Medulla oblongata (tissue), 1 donor: Measurements from ENCODE around the gene FXR1.
"Not testable (repeated sequence)": the region's sequence is repeated elsewhere in the genome, so short reads cannot be mapped to it uniquely, and the experiment has no call there.

Experiments used
- DNase-seq: peaks from one replicate; pipeline ENCODE4 v3.0.0-alpha.2; 2015; ENCODE audit errors: extremely low spot score

The FXR1 gene

GRCh38 chr3:180934638-180935037, 22.2 kb downstream of the FXR1 start:
- DNase-seq, result no peak

- no peak for DNase-seq
These were observed 28.4 kb downstream of the FXR1 start for GRCh38 chr3:180940826-180941225.

GRCh38 chr3:180947761-180948390, 35.4 kb downstream of the FXR1 start:
- DNase-seq, result no peak

- no peak for DNase-seq
These were observed 47.2 kb downstream of the FXR1 start for GRCh38 chr3:180959691-180960090.

GRCh38 chr3:180961087-180961486, 48.6 kb downstream of the FXR1 start:
- no peak for DNase-seq

- DNase-seq, result no peak
These were observed 49.1 kb downstream of the FXR1 start for GRCh38 chr3:180961552-180961951.

GRCh38 chr3:180962530-180962929, 50.1 kb downstream of the FXR1 start:
- no peak for DNase-seq

- DNase-seq, result no peak
These were observed 58.5 kb downstream of the FXR1 start for GRCh38 chr3:180970931-180971330.

- DNase-seq, result no peak
These were observed 61.1 kb downstream of the FXR1 start for GRCh38 chr3:180973543-180973942.

- no peak for DNase-seq
These were observed 61.8 kb downstream of the FXR1 start for GRCh38 chr3:180974286-180974685.

GRCh38 chr3:180977498-180977897, 65.0 kb downstream of the FXR1 start:
- DNase-seq, result no peak

GRCh38 chr3:180979961-180980360, 67.5 kb downstream of the FXR1 start:
- DNase-seq, result no peak

GRCh38 chr3:180980611-180981010, 68.1 kb downstream of the FXR1 start:
- DNase-seq, result no peak

- no peak for DNase-seq
These were observed 69.4 kb downstream of the FXR1 start for GRCh38 chr3:180981912-180982311.

GRCh38 chr3:180983136-180983535, 70.7 kb downstream of the FXR1 start:
- DNase-seq, result no peak

- not testable (repeated sequence) for DNase-seq
These were observed 73.9 kb downstream of the FXR1 start for GRCh38 chr3:180986366-180986765.

- no peak for DNase-seq
These were observed 74.9 kb downstream of the FXR1 start for GRCh38 chr3:180987344-180987743.

- DNase-seq, result peak; percentile 97
These were observed 77.1 kb downstream of the FXR1 start, which contains the start of gene DNAJC19 for GRCh38 chr3:180989291-180990163. Gene DNAJC19, minus strand, starts transcription at chr3:180989736. Its CDS starts 134 bp downstream, at chr3:180989602.

GRCh38 chr3:180990505-180990904, 78.0 kb downstream of the FXR1 start:
- no peak for DNase-seq

GRCh38 chr3:180996415-180996932, 84.0 kb downstream of the FXR1 start:
- DNase-seq, result no peak

- DNase-seq, result not testable (repeated sequence)
These were observed 89.9 kb downstream of the FXR1 start for GRCh38 chr3:181002331-181002730.

GRCh38 chr3:181003469-181003868, 91.0 kb downstream of the FXR1 start:
- DNase-seq, result not testable (repeated sequence)

GRCh38 chr3:181006541-181006940, 94.1 kb downstream of the FXR1 start:
- no peak for DNase-seq
